GM12878 (cell line): Measurements from ENCODE around the gene RIT1. TPM values are rescaled to one million over a fixed set of nuclear protein-coding genes. Genes with fewer than 3 reads are reported as not detected.

ENCODE experiments used
- ATAC-seq: fragments of 200-7000 bp; cut with Tn5 transposase; 3 replicates; pipeline ENCODE4 v1.9.1; 2020; ENCODE audit warnings: mild to moderate bottlenecking, moderate library complexity
- BruUV-seq: library from RNA; stranded (reverse); fragments of 400-500 nt; replicated peaks from 2 replicates; lab custom pipeline; 2021; lab: Mats Ljungman, UMichigan
- CTCF ChIA-PET: fragments of 300-600 bp; sonication (Branson Sonifier 250); formaldehyde crosslinking; extraction: SDS; loops from one replicate; lab custom pipeline; 2021; ENCODE audit warnings: inconsistent platforms; lab: Yijun Ruan, JAX
- POLR2A ChIA-PET: fragments of 350-600 bp; formaldehyde crosslinking; extraction: SDS; loops from one replicate; lab custom pipeline; 2021; ENCODE audit warnings: inconsistent platforms; lab: Charles Lee
- RAD21 ChIA-PET: fragments of 300-600 bp; sonication (Branson Sonifier 250); formaldehyde crosslinking; loops from one replicate; lab custom pipeline; 2023; ENCODE audit warnings: antibody characterized with exemption; ENCODE audit not compliant: unreplicated experiment; lab: Charles Lee
- SMC1A ChIA-PET: fragments of 300-600 bp; sonication (Branson Sonifier 250); formaldehyde crosslinking; loops from one replicate; lab custom pipeline; 2023; ENCODE audit not compliant: unreplicated experiment, uncharacterized antibody; lab: Charles Lee
- DNase-seq: peaks from one replicate; pipeline ENCODE4 v3.0.0-alpha.2; 2011; ENCODE audit warnings: low read depth, low spot score
- FAIRE-seq: peaks from 3 replicates; lab custom pipeline; 2011; peaks lifted over from hg19 to GRCh38; lab: Jason Lieb, UNC
- H2AFZ ChIP-seq: 2 replicates; pipeline ENCODE4 v1.6.0; 2011; ENCODE audit warnings: low read depth, low read length, control low read depth; ENCODE audit not compliant: control insufficient read depth
- H3K27ac ChIP-seq: 2 replicates; pipeline ENCODE4 v1.5.1; 2011; ENCODE audit warnings: control low read depth; ENCODE audit not compliant: control insufficient read depth, insufficient read depth
- H3K27me3 ChIP-seq, 2 experiments: replicated peaks in 1 of 2; 2 replicates each; pipeline versions ENCODE4 v1.6.0 to v1.6.1; 2011; ENCODE audit warnings: low read length in 1 of 2; ENCODE audit not compliant: control insufficient read depth in 2 of 2, insufficient read depth in 2 of 2
- H3K36me3 ChIP-seq, 2 experiments: 2 replicates each; pipeline ENCODE4 v1.5.1; 2011; ENCODE audit warnings: low read length in 1 of 2; ENCODE audit not compliant: control insufficient read depth in 2 of 2, insufficient read depth in 2 of 2
- H3K4me1 ChIP-seq: 2 replicates; pipeline ENCODE4 v1.6.1; 2011; ENCODE audit warnings: mild to moderate bottlenecking, low read length, moderate library complexity, mixed read lengths; ENCODE audit not compliant: control insufficient read depth, insufficient read depth
- H3K4me2 ChIP-seq: 2 replicates; pipeline ENCODE4 v1.6.0; 2011; ENCODE audit warnings: control low read depth; ENCODE audit not compliant: control insufficient read depth, insufficient read depth
- H3K4me3 ChIP-seq: fragments of 200-600 bp; sonication (generic); 2 replicates; pipeline ENCODE4 v1.5.1; 2016
- H3K79me2 ChIP-seq: 2 replicates; pipeline ENCODE4 v1.6.0; 2011; ENCODE audit warnings: low read length; ENCODE audit not compliant: control insufficient read depth, insufficient read depth
- H3K9ac ChIP-seq: 2 replicates; pipeline ENCODE4 v1.8.0; 2011; ENCODE audit warnings: low read length, control low read depth, mixed read lengths; ENCODE audit not compliant: control insufficient read depth, insufficient read depth
- H3K9me3 ChIP-seq: replicated peaks from 3 replicates; pipeline ENCODE4 v1.5.1; 2011; ENCODE audit warnings: mild to moderate bottlenecking, low read length; ENCODE audit not compliant: control insufficient read depth, insufficient read depth
- H4K20me1 ChIP-seq: 2 replicates; pipeline ENCODE4 v1.6.0; 2011; ENCODE audit not compliant: control insufficient read depth, insufficient read depth
- BCL3 ChIP-seq: IDR thresholded peaks from 2 replicates; pipeline ENCODE4 v1.6.1; 2011; ENCODE audit warnings: borderline replicate concordance, low read depth, mild to moderate bottlenecking, moderate library complexity, low read length; ENCODE audit not compliant: insufficient read depth, poor library complexity, severe bottlenecking
- BHLHE40 ChIP-seq, 2 experiments: fragments of 450-650 bp in 1 of 2; IDR thresholded peaks; 2 replicates each; pipeline ENCODE4 v1.6.1; 2011 to 2017; ENCODE audit warnings: low read depth in 2 of 2, borderline replicate concordance in 1 of 2, improper control_type of control experiment in 1 of 2, low read length in 1 of 2, mild to moderate bottlenecking in 1 of 2
- CBFB ChIP-seq: IDR thresholded peaks from 2 replicates; pipeline ENCODE4 v1.6.1; 2016; ENCODE audit warnings: antibody characterized with exemption, low read depth
- CBX3 ChIP-seq: fragments of 200-600 bp; sonication (generic); IDR thresholded peaks from 2 replicates; pipeline ENCODE4 v1.6.1; 2016; ENCODE audit warnings: low read depth, borderline replicate concordance
- ESRRA ChIP-seq: IDR thresholded peaks from 2 replicates; pipeline ENCODE4 v1.6.1; 2012; ENCODE audit warnings: mild to moderate bottlenecking, low read length, improper control_type of control experiment
- FOS ChIP-seq: IDR thresholded peaks from 3 replicates; pipeline ENCODE4 v1.6.1; 2011; ENCODE audit warnings: borderline replicate concordance; ENCODE audit not compliant: insufficient read length; ENCODE audit errors: extremely low read depth
- LARP7 ChIP-seq: fragments of 450-650 bp; IDR thresholded peaks from 2 replicates; pipeline ENCODE4 v1.6.1; 2017; ENCODE audit warnings: mild to moderate bottlenecking
- MTA3 ChIP-seq: IDR thresholded peaks from 2 replicates; pipeline ENCODE4 v1.6.1; 2012; ENCODE audit warnings: low read length, inconsistent platforms, borderline replicate concordance
- MYC ChIP-seq: IDR thresholded peaks from 2 replicates; pipeline ENCODE4 v1.6.1; 2011; ENCODE audit warnings: mild to moderate bottlenecking, low read length, moderate library complexity, inconsistent platforms; ENCODE audit not compliant: insufficient read depth, insufficient replicate concordance, insufficient read length, severe bottlenecking
- NFIC ChIP-seq: IDR thresholded peaks from 2 replicates; pipeline ENCODE4 v1.6.1; 2012; ENCODE audit warnings: low read depth, mild to moderate bottlenecking, inconsistent platforms, low read length, moderate library complexity
- NR2C2 ChIP-seq: IDR thresholded peaks from 2 replicates; pipeline ENCODE4 v1.6.1; 2011; ENCODE audit warnings: borderline replicate concordance, low read depth; ENCODE audit not compliant: control insufficient read depth, insufficient read length
- NR2F1 ChIP-seq: fragments of 450-650 bp; conservative IDR thresholded peaks from 2 replicates; pipeline ENCODE4 v1.6.1; 2017; ENCODE audit warnings: mild to moderate bottlenecking
- PAX8 ChIP-seq: fragments of 450-650 bp; IDR thresholded peaks from 2 replicates; pipeline ENCODE4 v1.6.1; 2017; ENCODE audit warnings: mild to moderate bottlenecking, moderate library complexity
- RUNX3 ChIP-seq: IDR thresholded peaks from 2 replicates; pipeline ENCODE4 v1.6.1; 2012; ENCODE audit warnings: low read length, inconsistent platforms
- SMARCA5 ChIP-seq: fragments of 450-650 bp; IDR thresholded peaks from 2 replicates; pipeline ENCODE4 v1.6.1; 2017; ENCODE audit warnings: mild to moderate bottlenecking
- ZBTB4 ChIP-seq: fragments of 450-650 bp; formaldehyde crosslinking; IDR thresholded peaks from 2 replicates; pipeline ENCODE4 v1.4.0; 2022; ENCODE audit warnings: mild to moderate bottlenecking, moderate library complexity
- ZBTB40 ChIP-seq: fragments of 450-650 bp; IDR thresholded peaks from 2 replicates; pipeline ENCODE4 v1.6.1; 2016; ENCODE audit warnings: mild to moderate bottlenecking, moderate library complexity, borderline replicate concordance
- in situ Hi-C: fragments of 300-500 bp; cut with MboI; formaldehyde crosslinking; loops from 9 replicates; pipeline ENCODE4 v1.14.3; 2018; ENCODE audit warnings: mixed read lengths
- intact Hi-C: fragments of 100-400 bp; cut with micrococcal nuclease; formaldehyde crosslinking; loops from one replicate; pipeline ENCODE4 v1.14.2; 2022; ENCODE audit not compliant: unreplicated experiment
- polyA plus RNA-seq, 11 experiments: library from polyadenylated mRNA; depleted of rRNA in 4 of 11; unstranded in 6 of 11; stranded (reverse) in 5 of 11; fragments of >200 nt; fragmentation: Nextera tagmentation in 4 of 11; fragmentation: Illumina TruSeq in 1 of 11; extraction: Ambion mirVana in 4 of 11; extraction: Trizol in 1 of 11; gene quantifications; 1 replicate in 1 of 11; 2 replicates in 10 of 11; pipeline versions ENCODE4 v1.2.1 to v1.2.3, GENCODE V29; 2011 to 2016; ENCODE audit warnings: inconsistent platforms in 2 of 11, missing spikeins in 2 of 11, low read depth in 1 of 11
- total RNA-seq, 4 experiments: library from RNA; depleted of rRNA in 3 of 4; stranded (reverse); fragments of >200 nt in 3 of 4; fragmentation: Illumina TruSeq in 1 of 4; extraction: Trizol in 1 of 4; gene quantifications; 2 replicates each; pipeline versions ENCODE4 v1.2.1 to v1.2.3, GENCODE V29; 2013 to 2021

RIT1 gene
- total and polyA plus RNA-seq, 10 of the 15 experiments (the other 5 are each of a cell fraction or from before 2014, with no cell fraction given): 6.8 to 61.5 (median 13.7) TPM

GRCh38 chr1:155864393-155864792 is 46.8 kb downstream of the RIT1 start:
- Histone ChIP-seq H3K9ac (no peak overlapping the region), H2AFZ (no peak overlapping the region), H3K4me3 (no peak overlapping the region), H3K36me3 (peaks cover 0 to 1% of the 10 kb centered on the region in 2 experiments; a peak in 3 of 4 replicates), H3K4me2 (no peak overlapping the region), H3K27me3 (no peaks in the 10 kb centered on the region), H4K20me1 (no peaks in the 10 kb centered on the region), H3K79me2 (peaks cover 2% of the 10 kb centered on the region; the same call in 1 of the 2 replicates), H3K4me1 (peaks cover 6% of the 10 kb centered on the region), H3K9me3 (no peaks in the 10 kb centered on the region), H3K27ac (no peak overlapping the region)
- intact Hi-C loops: no loop called here
- RAD21 ChIA-PET: no interaction called here
- DNase-seq (no peak), FAIRE-seq (no peak), ATAC-seq (no peak)
- SMC1A ChIA-PET: interaction anchor here (0.9 to 1.1 kb wide), 4 partner anchors 8 to 49 kb away, joined by 3 read pairs; no protein-coding TSS in a partner anchor
- TF ChIP-seq RUNX3 (no peak), ZBTB4 (no peak), NR2C2 (no peak), MTA3 (no peak), CBFB (no peak), LARP7 (no peak), FOS (no peak), CBX3 (no peak), ESRRA (no peak), NR2F1 (no peak), MYC (no peak), PAX8 (no peak), BCL3 (no peak), ZBTB40 (no peak), NFIC (no peak), BHLHE40 (IDR thresholded peaks at IDR 0.05; ENCODE audit: borderline replicate concordance in 1 of 2, low read depth in 2 of 2, low read length in 1 of 2) (no peak), SMARCA5 (no peak)
- no TSS peak for BruUV-seq
- POLR2A ChIA-PET: interaction anchor here (0.6 to 0.9 kb wide), 3 partner anchors 15 to 122 kb away, joined by 3 to 8 read pairs (median 5); no protein-coding TSS in a partner anchor
- in situ Hi-C loops: no loop called here
- CTCF ChIA-PET: interaction anchor here (1.2 kb wide), 1 partner anchor 202 kb away, joined by 4 read pairs; no protein-coding TSS in a partner anchor
